Measurements from ENCODE around the gene PAQR4.
A peak's percentile ranks its signal among the peaks of the same experiment; 100 is the strongest.

PAQR4 gene

DNA sequence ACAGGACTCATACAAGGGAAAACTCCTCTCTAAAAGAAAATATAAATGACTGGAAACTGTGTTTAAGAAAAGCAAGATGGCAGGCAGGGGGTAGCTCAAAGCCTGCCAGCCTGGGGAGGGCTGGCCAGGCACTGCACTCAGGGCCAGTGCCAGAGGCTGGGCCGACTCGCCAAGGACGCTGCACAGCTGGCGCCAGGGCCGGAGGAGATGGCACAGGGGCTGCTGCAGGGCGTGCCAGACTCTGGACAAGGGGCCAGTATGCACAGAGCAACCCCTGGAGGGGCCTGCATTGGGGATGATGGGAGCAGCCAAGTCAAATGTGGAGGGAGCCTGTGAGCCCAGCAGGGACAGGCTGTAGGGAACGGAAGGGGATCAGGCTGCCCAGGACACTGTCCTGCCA, 7.1 kb downstream of the PAQR4 start (continued):
- no peak for TF ChIP-seq KLF17 (tag by site-specific recombination; IDR thresholded peaks at IDR 0.05)
- TF ChIP-seq ZBTB48 (tag by site-specific recombination; IDR thresholded peaks at IDR 0.05), result no peak
- no peak for TF ChIP-seq ZNF843 (tag by site-specific recombination; IDR thresholded peaks at IDR 0.05)
- no peak for TF ChIP-seq ZNF366 (tag by site-specific recombination; conservative IDR thresholded peaks at IDR 0.05)
- no peak for TF ChIP-seq ZNF544 (tag by site-specific recombination; IDR thresholded peaks at IDR 0.05)

- Histone ChIP-seq H3K9me3 (ENCODE audit: control insufficient read depth, insufficient read depth, low read depth, low read length) (no peaks in the 10 kb centered on the region), H3K36me3 (ENCODE audit: control insufficient read depth in 2 of 2, insufficient read depth in 1 of 2, low read length in 2 of 2) (peaks cover 3 to 65% of the 10 kb centered on the region in 2 experiments; a peak in 2 of 3 replicates), H3K4me1 (ENCODE audit: control insufficient read depth, insufficient read depth, low read length) (peaks cover 7% of the 10 kb centered on the region), H3K4me3 (ENCODE audit: low read depth, low read length) (no peak overlapping the region), H3K27ac (ENCODE audit: extremely low read depth, low read depth, low read length) (no peak overlapping the region)
- CTCF ChIA-PET, result interaction anchor here (1.3 kb wide), 1 partner anchor 45 kb away, joined by 3 read pairs; no protein-coding TSS in a partner anchor
- TF ChIP-seq TRIM28 (IDR thresholded peaks at IDR 0.05; ENCODE audit: borderline replicate concordance, low read length), result no peak
- TF ChIP-seq ZNF221 (tag by site-specific recombination; IDR thresholded peaks at IDR 0.05; ENCODE audit: borderline replicate concordance), result no peak
- TF ChIP-seq ZNF707 (tag by site-specific recombination; IDR thresholded peaks at IDR 0.05), result no peak
- TF ChIP-seq ZNF311 (tag by site-specific recombination; IDR thresholded peaks at IDR 0.05; ENCODE audit: borderline replicate concordance), result no peak
- peak; percentile 80 for TF ChIP-seq HIC1 (tag by site-specific recombination; IDR thresholded peaks at IDR 0.05)
- POLR2A ChIA-PET, result interaction anchor here (1.1 kb wide), 1 partner anchor 54 kb away, joined by 3 read pairs; no protein-coding TSS in a partner anchor
Observed at GRCh38 chr16:2976673-2977072, 7.5 kb downstream of the PAQR4 start.

- no peak overlapping the region for H3K4me3 ChIP-seq (ENCODE audit: low read depth, low read length)
- H3K27ac ChIP-seq (ENCODE audit: extremely low read depth, low read depth, low read length), result no peak overlapping the region
- TF ChIP-seq ZBTB48 (tag by site-specific recombination; IDR thresholded peaks at IDR 0.05) (peak; percentile 27; the same call in 1 of the 2 replicates), ZNF624 (tag by site-specific recombination; IDR thresholded peaks at IDR 0.05) (no peak)
- POLR2A ChIA-PET, result interaction anchor here (1.1 to 2.4 kb wide), 2 partner anchors 8 to 54 kb away, joined by 3 to 9 read pairs; partner anchors contain the start of gene PAQR4
- H3K4me1 ChIP-seq (ENCODE audit: control insufficient read depth, insufficient read depth, low read length), result peaks cover 7% of the 10 kb centered on the region
- CTCF ChIA-PET, result interaction anchor here (0.8 to 1.3 kb wide), 3 partner anchors 7 to 44 kb away, joined by 3 to 7 read pairs (median 6); no protein-coding TSS in a partner anchor
- peaks cover 3 to 57% of the 10 kb centered on the region in 2 experiments; a peak in 2 of 3 replicates for H3K36me3 ChIP-seq (ENCODE audit: control insufficient read depth in 2 of 2, insufficient read depth in 1 of 2, low read length in 2 of 2)
- H3K9me3 ChIP-seq (ENCODE audit: control insufficient read depth, insufficient read depth, low read depth, low read length), result no peaks in the 10 kb centered on the region
Observed at GRCh38 chr16:2977440-2977839, 8.3 kb downstream of the PAQR4 start.

DNA sequence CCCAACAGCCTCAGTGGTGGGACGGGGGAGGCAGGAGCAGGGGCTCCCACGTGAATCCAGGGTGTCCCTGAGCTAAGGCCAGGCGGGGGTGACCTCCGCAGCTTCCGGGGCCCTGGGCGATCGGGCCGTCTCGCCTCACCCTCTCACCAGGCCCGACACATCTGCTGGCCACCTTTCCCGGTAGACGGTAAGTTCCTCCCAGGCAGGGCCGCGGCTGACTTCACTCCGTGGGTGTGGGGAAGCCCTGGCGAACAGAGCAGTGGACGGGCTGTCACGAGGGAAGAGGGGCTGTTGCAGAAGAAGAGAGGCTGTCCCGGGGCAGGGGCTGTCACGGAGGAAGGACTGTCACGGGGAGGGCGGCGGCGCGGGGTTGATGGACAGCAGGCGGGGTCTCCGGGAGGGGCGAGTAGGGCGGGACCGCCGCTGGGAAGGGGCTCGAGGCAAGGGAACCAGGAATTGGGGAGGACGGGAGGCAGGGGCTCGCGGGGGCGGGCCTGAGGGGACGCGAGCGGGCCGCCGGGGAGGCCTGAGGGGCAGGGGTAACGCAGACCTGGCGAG, 10.6 kb downstream of the PAQR4 start:
- peak overlapping the region; percentile 86 for H3K27ac ChIP-seq (ENCODE audit: extremely low read depth, low read depth, low read length)
- POLR2A ChIA-PET, result interaction anchor here (0.8 to 2.4 kb wide), 9 partner anchors 8 to 155 kb away, joined by 3 to 25 read pairs (median 5); partner anchors contain the start of genes KREMEN2, PAQR4, TNFRSF12A and ZNF213
- H3K9me3 ChIP-seq (ENCODE audit: control insufficient read depth, insufficient read depth, low read depth, low read length), result no peaks in the 10 kb centered on the region
- peaks cover 3 to 37% of the 10 kb centered on the region in 2 experiments; a peak in 2 of 3 replicates for H3K36me3 ChIP-seq (ENCODE audit: control insufficient read depth in 2 of 2, insufficient read depth in 1 of 2, low read length in 2 of 2)
- H3K4me3 ChIP-seq (ENCODE audit: low read depth, low read length), result peak overlapping the region; percentile 84
- CTCF ChIA-PET, result interaction anchor here (1.5 to 2.8 kb wide), 2 partner anchors 10 to 17 kb away, joined by 5 to 12 read pairs; partner anchors contain the start of gene PAQR4
- no peaks in the 10 kb centered on the region for H3K4me1 ChIP-seq (ENCODE audit: control insufficient read depth, insufficient read depth, low read length)
- TF ChIP-seq ZNF610 (tag by site-specific recombination; IDR thresholded peaks at IDR 0.05; ENCODE audit: borderline replicate concordance) (no peak), KLF1 (tag by site-specific recombination; IDR thresholded peaks at IDR 0.05) (peak; percentile 88), RBAK (tag by site-specific recombination; IDR thresholded peaks at IDR 0.05) (no peak), ZNF777 (tag by site-specific recombination; IDR thresholded peaks at IDR 0.05; ENCODE audit: borderline replicate concordance) (peak; percentile 36; the same call in 1 of the 2 replicates), ZFHX2 (tag by site-specific recombination; conservative IDR thresholded peaks at IDR 0.05) (peak; percentile 75), ZNF571 (tag by site-specific recombination; IDR thresholded peaks at IDR 0.05) (no peak), ZNF10 (tag by site-specific recombination; IDR thresholded peaks at IDR 0.05) (no peak), KLF9 (tag by site-specific recombination; IDR thresholded peaks at IDR 0.05; ENCODE audit: low read depth) (peak; percentile 54), EGR2 (tag by site-specific recombination; IDR thresholded peaks at IDR 0.05; ENCODE audit: low read depth) (peak; percentile 52), ZNF266 (tag by site-specific recombination; IDR thresholded peaks at IDR 0.05; ENCODE audit: low read depth) (no peak), BCL11B (tag by site-specific recombination; IDR thresholded peaks at IDR 0.05; ENCODE audit: low read depth) (peak; percentile 17; the same call in 1 of the 2 replicates), ZNF138 (tag by site-specific recombination; IDR thresholded peaks at IDR 0.05; ENCODE audit: borderline replicate concordance) (no peak), SP2 (tag by site-specific recombination; IDR thresholded peaks at IDR 0.05) (peak; percentile 76), TCF7L2 (IDR thresholded peaks at IDR 0.05; ENCODE audit: borderline replicate concordance, low read depth, low read length) (no peak), ZNF501 (tag by site-specific recombination; IDR thresholded peaks at IDR 0.05) (no peak), ZXDB (tag by site-specific recombination; IDR thresholded peaks at IDR 0.05) (peak; percentile 88)

All from HEK293 (cell line).